DMS 273 treated with DMSO at 0.1 percent for 48 hours (cell line): ENCODE measurements around the gene GPN3.
"Not testable (repeated sequence)": the region's sequence is repeated elsewhere in the genome, so short reads cannot be mapped to it uniquely, and the experiment has no call there.

Source experiments
- DNase-seq: peaks from one replicate; lab custom pipeline; 2025; lab: John Stamatoyannopoulos, UW

The GPN3 gene

GRCh38 chr12:110444455-110444854, 23.6 kb downstream of the GPN3 start:
- no peak for DNase-seq

- DNase-seq, result no peak
Observed at GRCh38 chr12:110436231-110436630, 31.8 kb downstream of the GPN3 start.

GRCh38 chr12:110431957-110432587, 36.0 kb downstream of the GPN3 start:
- no peak for DNase-seq

GRCh38 chr12:110429676-110430075, 38.4 kb downstream of the GPN3 start:
- not testable (repeated sequence) for DNase-seq

GRCh38 chr12:110426406-110426805, 41.7 kb downstream of the GPN3 start:
- no peak for DNase-seq

- no peak for DNase-seq
Observed at GRCh38 chr12:110424237-110424636, 43.8 kb downstream of the GPN3 start.

- DNase-seq, result no peak
Observed at GRCh38 chr12:110421701-110422100, 46.4 kb downstream of the GPN3 start.

GRCh38 chr12:110421159-110421661, 46.8 kb downstream of the GPN3 start:
- no peak for DNase-seq

- DNase-seq, result not testable (repeated sequence)
Observed at GRCh38 chr12:110420644-110421043, 47.4 kb downstream of the GPN3 start.

- DNase-seq, result not testable (repeated sequence)
Observed at GRCh38 chr12:110417113-110417512, 50.9 kb downstream of the GPN3 start.

GRCh38 chr12:110410086-110410485, 58.0 kb downstream of the GPN3 start:
- DNase-seq, result not testable (repeated sequence)

- not testable (repeated sequence) for DNase-seq
Observed at GRCh38 chr12:110405126-110405662, 62.9 kb downstream of the GPN3 start.

- DNase-seq, result peak; percentile 51
Observed at GRCh38 chr12:110403976-110404682, 63.9 kb downstream of the GPN3 start.

- peak; percentile 78 for DNase-seq
Observed at GRCh38 chr12:110403146-110403975, 64.7 kb downstream of the GPN3 start, which contains the start of gene ANAPC7. Gene ANAPC7, minus strand, starts transcription at chr12:110403708. Its CDS starts 81 bp downstream, at chr12:110403627.
